T-helper 1 cell treated with Interleukin-12 subunit alpha and Interleukin-12 subunit beta and Interleukin-4 antibody, amounts not matched to agents 30 ng/mL and 1 ng/mL, for 36 hours (primary cell): ENCODE data around the gene SOCS1. TPM values are rescaled to one million over a fixed set of nuclear protein-coding genes. Genes with fewer than 3 reads are reported as not detected.

Experiments used
- intact Hi-C: fragments of 100-400 bp; cut with micrococcal nuclease; formaldehyde crosslinking; loops from one replicate; pipeline ENCODE4 v1.15.1; 2024
- total RNA-seq: library from RNA; stranded (reverse); gene quantifications from 2 replicates; pipeline ENCODE4 v1.2.3, GENCODE V29; 2022

The SOCS1 gene
- total RNA-seq, 1 donor from 2014 or later, result 217 TPM

- intact Hi-C loops, result no loop called here
Observed at GRCh38 chr16:11208916-11209665, 46.9 kb downstream of the SOCS1 start.

GRCh38 chr16:11207646-11208045 lies 48.4 kb downstream of the SOCS1 start:
- intact Hi-C loops, result no loop called here

GRCh38 chr16:11205754-11206581 lies 50.0 kb downstream of the SOCS1 start:
- intact Hi-C loops, result loop anchor here (1.0 kb wide), 1 partner anchor 19 kb away; no protein-coding TSS in a partner anchor

- intact Hi-C loops, result no loop called here
Observed at GRCh38 chr16:11205065-11205699, 50.8 kb downstream of the SOCS1 start.

- intact Hi-C loops, result no loop called here
Observed at GRCh38 chr16:11204513-11205047, 51.4 kb downstream of the SOCS1 start.

Other genes with a start within 250 kb of the SOCS1 start
- gene TNP2, start 13.1 kb upstream of the SOCS1 start, total RNA-seq, result not detected in 2 replicates
- gene PRM3, start 17.4 kb upstream of the SOCS1 start, total RNA-seq, result not detected in 2 replicates
- not detected in 2 replicates for gene PRM2, start 20.3 kb upstream of the SOCS1 start, total RNA-seq
- gene PRM1, start 25.1 kb upstream of the SOCS1 start, total RNA-seq, result not detected in 2 replicates
- 40.5 and 41.0 TPM in 2 replicates for gene RMI2, start 89.3 kb upstream of the SOCS1 start, total RNA-seq